Activated CD4-positive, alpha-beta T cell treated with anti-CD3 and anti-CD28 coated beads, Interleukin-2, amount 50 U/mL, for 1 hour (primary cell): Measurements from ENCODE around the gene SPRING1.
"Not testable (repeated sequence)": the region's sequence is repeated elsewhere in the genome, so short reads cannot be mapped to it uniquely, and the experiment has no call there.

Source experiments
- DNase-seq: peaks from one replicate; pipeline ENCODE4 v3.0.0-alpha.2; 2020

Gene SPRING1, protein sequence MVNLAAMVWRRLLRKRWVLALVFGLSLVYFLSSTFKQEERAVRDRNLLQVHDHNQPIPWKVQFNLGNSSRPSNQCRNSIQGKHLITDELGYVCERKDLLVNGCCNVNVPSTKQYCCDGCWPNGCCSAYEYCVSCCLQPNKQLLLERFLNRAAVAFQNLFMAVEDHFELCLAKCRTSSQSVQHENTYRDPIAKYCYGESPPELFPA

DNA sequence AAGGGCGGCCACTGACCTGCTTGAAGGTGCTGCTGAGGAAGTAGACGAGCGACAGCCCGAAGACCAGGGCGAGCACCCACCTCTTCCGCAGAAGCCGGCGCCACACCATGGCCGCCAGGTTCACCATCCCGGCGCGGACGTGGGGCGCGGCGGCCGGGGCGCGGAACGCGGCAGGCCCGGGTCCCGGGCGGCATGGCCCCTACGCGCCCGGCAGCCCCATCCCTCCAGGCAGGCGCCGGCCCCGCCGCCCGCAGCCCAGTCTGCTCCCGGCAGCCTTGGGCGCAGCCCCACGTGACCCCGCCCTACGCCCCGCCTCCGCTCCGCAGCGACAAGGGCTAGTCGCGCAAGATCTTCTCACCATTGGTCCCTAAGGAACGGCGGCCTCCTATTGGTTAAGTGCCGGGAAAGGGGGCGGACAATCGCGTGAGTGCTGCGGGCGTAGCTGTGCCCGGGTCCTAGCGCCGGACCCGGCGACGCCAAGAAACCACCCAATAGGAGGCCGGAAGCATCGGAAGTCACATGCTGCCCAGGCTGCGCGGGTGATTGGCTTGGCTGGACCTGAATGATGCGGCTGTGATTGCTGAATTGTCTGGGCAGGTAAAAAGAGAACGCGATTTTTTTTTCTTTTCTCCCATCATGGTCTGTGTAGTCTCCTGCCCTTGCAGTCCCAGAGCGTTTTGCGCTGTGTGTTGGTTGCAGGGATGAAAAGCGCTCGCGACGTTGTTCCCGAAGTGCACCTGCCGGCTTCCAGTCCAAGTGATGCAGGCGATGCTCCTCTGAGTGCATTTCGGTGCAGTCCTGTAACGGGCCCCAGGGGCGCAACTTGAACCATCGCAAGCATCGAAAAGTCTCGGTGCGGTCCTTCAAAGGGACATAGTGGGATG is at the start of gene SPRING1, which contains the start of gene RNFT2:
Gene SPRING1 (minus strand): TSS at position 296 of the 884 bp plus-strand sequence. CDS start 169 bp downstream, at position 127.
Gene RNFT2 (plus strand): TSS at position 542 of the 884 bp plus-strand sequence. CDS start 2,183 bp downstream, outside the sequence.
- peak; percentile 99 for DNase-seq

DNA sequence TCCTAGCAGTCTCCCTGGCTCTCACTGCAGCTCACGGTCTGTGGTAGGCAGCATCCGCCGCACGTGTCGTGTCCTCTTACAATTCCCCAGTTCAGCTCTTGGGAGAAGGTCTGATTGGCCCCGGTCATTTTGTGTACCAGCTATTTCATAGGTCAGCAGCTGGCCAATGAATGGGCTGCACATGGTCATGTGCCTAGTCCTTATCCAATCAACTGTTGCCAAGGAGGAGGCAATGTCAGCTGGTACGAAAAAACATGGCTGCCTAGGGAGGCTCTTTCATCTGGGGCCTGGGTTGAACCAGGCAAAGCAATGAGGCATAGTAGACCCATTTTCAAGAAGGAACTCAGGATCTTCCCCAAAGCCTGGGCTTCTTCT is 46.4 kb upstream of the SPRING1 start:
- no peak for DNase-seq

DNA sequence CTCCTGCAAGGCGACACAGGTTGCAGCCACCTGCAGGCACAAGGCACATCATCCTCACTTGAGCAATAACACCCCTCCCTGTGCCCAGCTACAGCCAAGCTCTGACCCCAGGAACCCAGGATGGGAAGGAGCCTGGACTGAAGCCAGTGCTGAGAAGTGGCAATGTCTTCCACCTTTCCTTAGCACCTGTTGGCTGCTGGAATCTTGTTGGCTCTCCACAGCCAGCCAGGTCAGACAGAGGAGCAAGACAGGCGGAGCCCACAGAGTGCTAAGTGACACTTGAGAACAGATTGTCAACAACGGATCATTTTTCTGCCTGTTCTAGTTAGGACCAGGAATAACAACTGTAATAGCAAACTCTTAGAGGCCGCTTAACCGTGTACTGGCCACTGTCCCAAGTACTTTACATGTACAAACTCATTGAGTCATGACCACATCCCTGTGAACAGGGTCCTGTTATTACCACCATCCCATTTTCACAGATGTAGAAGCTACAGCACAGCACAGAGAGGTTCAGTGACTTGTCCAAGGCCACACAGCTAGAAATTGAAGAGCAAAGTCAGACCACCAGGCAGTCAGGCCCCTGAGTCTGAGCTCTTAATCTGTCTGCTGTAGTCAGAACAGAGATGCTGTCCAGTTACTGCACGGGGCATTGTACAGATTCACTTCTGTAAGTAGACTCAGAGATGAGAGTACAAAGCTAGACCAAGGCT is 45.8 kb upstream of the SPRING1 start:
- no peak for DNase-seq

DNA sequence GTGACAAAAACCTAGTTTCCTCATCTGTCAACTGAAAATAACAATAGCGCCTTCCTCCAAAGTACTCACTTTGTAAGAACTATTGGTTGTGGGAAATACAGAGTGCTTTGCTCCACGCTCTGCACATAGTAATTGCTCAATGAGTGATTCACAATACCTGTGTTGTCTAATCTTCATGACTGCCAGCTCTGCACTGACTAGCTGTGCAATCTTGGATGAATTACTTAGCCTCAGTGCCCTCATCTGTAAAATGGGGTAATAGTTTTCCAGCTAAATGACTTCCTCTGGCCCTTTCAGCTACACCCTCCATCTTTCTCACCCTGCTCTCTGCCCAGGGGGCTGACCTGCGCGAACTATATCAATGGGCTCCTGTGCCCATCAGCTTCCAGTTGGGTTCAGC is 43.1 kb upstream of the SPRING1 start:
- DNase-seq, result no peak

DNA sequence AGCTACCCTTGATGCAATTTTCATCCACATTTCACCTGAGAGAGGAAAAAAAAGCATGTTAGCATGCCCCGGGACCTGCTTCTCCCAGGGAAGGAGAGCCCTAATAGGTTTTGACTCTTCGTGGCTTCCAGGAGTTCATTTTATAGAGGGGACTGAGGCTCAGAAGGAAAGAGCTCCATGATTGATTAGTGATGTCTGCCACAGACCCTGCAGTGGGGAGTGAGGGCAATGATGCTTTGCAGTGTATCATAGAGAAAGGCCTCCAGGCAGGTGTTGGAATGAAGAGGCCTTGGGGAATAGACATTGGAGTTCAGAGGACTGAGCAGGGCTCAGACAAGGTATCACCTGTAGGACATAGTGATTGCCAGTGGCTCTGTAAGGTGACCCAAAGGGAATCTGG is 41.7 kb upstream of the SPRING1 start:
- DNase-seq, result no peak

DNA sequence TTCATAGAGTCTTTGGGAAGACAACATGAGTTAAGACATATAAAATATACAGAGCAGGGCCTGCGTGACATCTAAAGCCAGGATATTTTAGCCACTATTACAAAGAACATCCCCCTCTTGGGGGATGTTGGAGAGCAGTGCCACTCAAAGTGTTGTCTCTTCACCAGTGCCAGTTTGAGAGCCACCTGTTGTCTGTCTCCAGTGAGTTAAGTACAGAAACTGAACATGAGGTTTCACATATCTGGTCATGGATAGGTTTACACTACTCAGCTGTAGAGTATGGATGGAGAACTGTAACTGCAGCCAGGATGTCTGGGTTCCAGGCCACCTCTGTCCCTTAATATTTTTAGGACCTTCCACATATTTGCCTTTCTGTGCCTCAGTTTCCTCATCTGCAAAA is 39.4 kb upstream of the SPRING1 start:
- no peak for DNase-seq

DNA sequence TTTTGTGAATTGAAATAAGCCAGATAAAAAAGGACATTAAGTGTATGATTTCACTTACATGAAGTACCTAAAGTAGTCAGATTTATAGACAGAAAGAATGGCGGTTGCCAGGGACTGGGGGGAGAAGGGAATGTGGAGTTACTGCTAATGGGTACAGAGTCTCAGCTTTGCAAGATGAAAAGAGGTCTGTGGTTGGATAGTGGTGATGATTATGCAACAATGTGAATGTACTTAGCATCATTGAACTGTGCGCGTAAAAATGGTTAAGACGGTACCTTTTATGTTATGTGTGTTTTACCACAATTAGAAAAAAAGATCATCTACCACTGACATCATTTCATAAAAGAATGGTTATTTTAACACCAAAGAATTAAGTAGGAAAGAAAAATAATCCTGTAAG is 36.2 kb upstream of the SPRING1 start:
- no peak for DNase-seq

DNA sequence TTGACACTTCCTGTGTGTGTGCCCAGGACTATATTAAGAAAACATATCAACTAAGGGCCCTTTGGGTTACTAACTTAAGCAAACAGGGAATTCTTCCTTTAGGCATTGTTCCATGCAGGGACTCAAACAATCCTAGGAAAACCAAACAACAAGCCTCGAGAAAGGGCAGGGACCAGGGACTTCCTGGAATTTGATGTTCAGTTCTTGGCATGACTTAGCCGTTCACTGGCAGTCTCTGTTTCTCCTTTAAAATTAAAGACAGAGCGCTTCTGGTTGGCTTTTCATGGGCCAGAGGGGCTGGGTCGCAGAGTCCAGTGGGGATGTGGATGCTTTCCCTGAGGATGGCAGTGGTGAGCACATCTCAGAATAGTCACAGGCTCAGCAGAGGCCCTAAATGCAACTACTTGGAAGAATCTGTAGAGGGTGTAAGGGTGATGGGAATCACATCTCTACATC is 35.4 kb upstream of the SPRING1 start:
- no peak for DNase-seq

DNA sequence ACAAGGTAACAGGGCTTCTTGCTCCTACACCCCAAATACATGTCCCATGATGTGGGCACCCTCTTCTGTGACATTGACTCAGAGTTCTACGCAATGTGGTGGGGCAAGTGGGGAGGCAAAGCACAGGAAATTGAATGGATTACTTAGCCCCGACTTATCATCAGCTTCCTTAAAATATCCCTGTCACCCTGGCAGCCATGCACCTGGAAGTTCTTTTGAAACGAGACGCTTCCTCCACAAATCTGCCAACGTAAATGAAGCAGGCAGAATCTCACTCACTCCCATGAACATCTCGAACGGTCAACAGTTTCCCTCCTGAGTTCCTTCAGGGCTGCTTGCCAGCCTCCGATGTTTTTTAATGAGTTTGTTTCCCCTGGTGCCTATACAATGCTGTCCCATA is 33.8 kb upstream of the SPRING1 start:
- no peak for DNase-seq

DNA sequence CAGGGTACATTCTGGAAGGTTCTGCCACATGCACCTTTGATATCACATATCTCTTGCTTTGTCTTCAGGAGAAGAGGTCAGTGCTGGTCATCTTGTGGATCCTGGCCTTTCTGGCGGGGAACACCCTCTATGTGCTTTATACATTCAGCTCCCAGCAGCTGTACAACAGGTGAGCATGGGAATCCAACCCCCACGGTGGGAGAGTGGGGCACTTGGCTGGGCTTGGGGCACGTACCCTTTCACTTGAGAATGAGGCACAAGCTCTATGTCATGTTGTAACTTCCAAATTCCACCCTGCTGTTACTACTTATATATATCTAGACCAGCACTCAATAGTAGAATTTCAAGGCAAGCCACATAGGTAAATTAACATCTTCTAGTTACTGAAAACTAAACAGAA is 28.9 kb upstream of the SPRING1 start:
- DNase-seq, result no peak

DNA sequence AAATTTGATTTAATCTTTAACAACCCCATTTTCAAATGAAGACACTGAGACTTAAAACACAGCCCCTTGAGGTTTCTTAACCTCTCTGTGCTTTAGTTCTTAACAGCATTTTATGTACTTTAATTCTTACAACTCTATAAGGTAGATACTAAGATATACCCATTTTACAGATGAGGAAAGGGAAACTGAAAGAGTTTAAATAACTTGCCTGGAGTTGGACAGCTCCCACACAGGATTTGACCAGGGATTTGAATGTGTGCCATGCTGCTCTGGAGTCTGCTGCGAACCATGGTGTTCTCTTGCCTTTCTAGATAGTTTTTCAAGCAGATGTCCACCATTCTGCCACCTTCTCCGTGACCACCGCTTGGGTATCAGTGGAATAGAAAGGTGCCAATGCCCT is 28.4 kb upstream of the SPRING1 start:
- DNase-seq, result no peak

DNA sequence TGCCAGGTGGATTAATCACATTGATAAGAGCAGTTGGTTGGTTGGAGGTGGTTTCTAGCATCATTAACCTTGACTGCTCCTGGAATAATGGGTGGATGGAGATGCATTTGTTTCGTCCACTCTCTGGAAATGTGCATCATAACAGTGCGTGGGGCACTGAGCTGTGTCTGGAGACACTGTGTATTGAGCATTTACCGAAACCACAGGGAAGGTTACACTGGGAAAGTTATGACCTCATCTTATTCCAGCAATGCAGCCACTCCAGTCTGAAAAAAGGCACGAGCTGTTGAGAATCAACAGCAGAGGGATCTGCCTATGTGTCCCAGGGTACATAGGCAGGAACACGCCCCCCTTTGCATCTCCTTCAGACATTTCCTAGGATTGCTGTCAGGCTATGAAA is 27.4 kb upstream of the SPRING1 start:
- DNase-seq, result no peak

DNA sequence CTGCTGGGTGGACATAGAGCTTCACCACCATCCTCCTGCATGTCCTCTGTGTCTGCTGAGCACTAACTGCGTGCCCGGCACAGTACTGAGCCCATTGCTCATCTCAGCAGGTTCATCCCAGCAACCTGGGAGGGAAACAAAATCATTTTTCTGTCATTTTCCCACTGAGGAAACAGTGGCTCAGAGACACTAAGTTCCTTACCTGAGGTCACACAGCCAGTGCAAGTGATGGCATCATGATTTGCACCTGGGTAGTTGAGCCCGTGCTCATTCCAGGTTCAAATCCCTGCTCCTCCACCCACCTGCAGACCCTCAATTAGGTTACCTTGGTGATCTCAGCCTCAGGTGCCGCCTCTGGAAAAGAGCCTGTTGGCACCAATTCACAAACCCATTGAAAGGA is 23.6 kb upstream of the SPRING1 start:
- no peak for DNase-seq

DNA sequence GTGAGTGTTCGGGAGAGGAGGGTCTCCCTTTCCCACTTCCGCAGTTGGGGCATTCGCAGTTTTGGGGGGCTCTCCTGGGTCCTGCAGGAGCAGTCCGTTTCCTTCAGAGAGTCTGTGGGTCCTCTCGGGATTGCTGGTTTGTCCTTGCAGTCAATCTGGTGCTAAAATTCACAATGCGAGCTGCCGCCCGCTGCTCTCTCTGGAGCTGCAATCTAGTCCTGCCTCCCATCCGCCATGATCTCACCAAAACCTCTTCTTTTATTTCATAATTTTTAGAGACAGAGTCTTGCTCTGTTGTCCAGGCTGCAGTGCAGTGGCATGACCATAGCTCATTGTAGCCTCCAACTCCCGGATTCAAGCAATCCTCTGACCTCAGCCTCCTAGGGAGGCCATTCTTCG is 22.8 kb upstream of the SPRING1 start:
- no peak for DNase-seq

DNA sequence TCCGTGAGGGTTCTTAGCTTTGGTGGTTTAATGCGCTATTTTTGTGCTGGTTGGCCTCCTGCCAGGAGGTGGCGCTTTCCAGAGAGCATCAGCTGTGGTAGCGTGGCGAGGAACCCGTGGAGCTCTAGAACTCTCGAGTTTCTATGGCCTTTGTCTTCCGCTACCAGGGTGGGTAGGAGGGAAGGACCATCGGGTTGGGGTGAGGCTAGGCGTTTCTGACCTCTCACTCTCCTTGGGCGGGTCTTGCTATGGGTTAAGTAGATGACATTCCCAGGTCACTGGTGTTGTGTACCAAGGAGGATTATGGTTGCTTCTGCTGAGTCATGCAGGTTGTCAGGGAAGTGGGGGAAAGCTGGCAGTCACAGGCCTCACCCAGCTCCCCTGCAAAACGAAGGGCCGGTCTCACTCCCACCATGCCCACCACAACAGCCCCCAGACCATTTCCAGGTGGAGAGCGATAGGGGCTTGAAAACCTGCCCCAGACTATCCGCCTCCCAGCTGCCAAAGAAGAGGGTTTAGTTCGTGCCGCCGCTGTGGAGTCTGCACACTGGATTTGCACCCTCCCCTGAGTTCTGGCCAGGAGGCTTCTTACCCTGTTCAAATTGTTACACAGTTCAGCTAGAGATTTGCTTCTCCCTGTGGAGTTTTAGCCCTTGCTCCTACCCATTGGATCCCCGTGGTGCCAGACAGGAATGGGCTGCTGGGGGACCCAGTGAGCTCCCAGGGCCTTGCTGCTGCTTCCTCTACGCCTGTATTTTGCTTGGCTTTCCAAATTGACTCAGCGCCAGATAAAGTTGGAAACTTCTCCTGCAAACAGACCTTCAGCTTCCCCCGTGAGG is 22.1 kb upstream of the SPRING1 start:
- DNase-seq, result peak; percentile 22

DNA sequence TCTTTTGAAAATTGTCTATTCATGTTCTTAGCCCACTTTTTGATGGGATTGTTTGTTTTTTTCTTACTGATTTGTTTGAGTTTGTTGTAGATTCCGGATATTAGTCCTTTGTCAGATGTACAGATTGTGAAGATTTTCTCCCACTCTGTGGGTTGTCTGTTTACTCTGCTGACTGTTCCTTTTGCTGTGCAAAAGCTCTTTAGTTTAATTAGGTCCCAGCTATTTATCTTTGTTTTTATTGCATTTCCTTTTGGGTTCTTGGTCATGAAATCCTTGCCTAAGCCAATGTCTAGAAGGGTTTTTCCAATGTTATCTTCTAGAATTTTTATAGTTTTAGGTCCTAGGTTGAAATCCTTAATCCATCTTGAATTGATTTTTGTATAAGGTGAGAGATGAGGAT is 16.9 kb upstream of the SPRING1 start:
- DNase-seq, result not testable (repeated sequence)

DNA sequence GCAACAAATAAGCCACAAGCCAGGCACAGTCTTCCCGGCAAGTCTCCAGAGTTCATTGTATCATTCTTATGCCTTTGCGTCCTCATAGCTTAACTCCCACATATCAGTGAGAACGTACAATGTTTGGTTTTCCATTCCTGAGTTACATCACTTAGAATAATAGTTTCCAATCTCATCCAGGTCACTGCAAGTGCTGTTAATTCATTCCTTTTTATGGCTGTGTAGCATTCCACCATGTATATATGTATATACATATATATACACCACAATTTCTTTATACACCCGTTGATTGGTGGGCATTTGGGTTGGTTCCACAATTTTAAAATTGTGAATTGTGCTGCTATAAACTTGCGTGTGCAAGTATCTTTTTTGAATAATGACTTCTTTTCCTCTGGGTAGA is 16.2 kb upstream of the SPRING1 start:
- not testable (repeated sequence) for DNase-seq

DNA sequence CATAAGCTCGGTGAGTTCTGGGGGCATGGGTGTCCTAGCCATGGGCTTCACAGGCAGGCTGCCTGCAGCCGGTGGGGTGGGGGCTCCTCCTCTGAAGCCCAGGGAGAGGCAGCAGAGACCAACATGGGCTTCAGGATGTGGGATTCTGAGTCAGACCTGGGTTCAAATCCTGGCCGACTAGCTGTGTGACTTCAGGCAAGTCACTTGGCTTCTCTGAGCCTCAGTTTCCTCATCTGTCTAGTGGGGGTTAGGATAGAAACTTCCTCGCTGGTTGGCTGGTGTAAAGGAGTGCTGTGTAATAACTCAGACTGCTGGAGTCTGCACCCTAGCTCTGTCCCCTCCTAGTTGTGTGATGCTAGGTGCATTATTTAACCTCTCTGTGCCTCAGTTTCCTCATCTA is 12.4 kb upstream of the SPRING1 start:
- DNase-seq, result no peak

DNA sequence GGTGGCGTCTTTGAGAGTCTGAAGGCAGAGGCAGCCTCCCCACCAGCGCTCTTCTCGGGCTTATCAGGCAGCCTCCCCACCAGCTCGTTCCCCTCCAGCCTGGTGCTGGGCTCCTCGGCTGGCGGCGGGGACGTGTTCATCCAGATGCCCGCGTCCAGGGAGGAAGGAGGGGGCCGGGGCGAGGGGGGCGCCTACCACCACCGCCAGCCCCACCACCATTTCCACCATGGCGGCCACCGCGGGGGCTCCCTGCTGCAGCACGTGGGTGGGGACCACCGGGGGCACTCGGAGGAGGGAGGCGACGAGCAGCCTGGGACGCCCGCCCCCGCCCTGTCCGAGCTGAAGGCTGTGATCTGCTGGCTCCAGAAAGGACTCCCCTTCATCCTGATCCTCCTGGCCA is 12.0 kb upstream of the SPRING1 start:
- DNase-seq, result no peak

DNA sequence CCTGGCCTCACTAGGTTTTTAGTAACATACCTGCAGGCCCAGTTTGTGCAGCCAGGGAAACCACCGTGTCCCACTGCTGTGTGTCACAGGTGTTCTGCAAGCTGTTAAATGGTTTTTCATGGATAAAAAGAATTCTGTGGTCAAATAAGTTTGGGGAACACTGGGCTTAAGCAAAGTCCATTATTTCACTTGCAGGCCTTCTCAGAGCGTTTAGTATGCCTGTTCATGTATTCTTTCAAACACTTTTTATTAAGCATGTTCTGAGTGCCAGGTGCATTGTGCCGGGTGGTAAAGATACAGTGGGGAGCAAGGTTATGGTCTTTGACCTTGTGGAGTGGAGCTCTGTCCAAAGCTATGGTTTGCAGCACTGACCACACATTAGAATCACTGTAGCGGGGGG is 7.7 kb upstream of the SPRING1 start:
- DNase-seq, result no peak

DNA sequence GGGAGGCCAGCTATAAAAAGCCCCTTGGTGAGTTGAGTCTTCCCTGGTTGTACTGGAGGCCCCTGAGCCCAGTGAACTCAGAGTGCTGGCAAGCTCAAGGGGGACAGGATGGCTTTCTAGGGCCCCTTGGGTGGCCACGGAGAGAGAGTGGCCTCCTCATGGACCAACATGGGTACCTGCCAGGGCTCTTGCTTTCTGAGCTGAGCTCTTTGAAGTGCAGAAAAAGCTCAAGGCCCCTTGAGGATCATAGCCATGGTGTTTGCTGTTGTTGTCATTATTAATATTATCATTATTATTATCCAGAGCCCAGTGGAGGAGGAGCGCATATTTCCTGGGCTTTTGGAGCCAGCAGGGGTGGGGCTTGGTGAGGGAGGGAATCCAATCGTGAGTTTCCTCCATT is 6.9 kb upstream of the SPRING1 start:
- no peak for DNase-seq

DNA sequence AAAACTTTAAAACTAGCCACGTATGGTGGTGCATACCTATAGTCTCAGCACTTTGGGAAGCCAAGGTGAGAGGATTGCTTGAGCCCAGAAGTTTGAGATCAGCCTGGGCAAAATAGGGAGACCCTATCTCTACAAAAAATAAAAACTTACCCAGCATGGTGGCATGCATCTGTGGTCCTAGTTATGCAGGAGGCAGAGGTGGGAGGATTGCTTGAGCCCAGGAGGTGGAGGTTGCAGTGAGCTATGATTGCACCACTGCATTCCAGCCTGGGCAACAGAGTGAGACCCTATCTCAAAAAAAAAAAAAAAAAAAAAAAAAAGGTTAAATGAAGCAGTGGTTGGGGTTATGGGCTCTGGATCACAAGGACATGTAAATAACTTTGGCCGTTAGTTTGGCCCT is 4.9 kb upstream of the SPRING1 start:
- not testable (repeated sequence) for DNase-seq

DNA sequence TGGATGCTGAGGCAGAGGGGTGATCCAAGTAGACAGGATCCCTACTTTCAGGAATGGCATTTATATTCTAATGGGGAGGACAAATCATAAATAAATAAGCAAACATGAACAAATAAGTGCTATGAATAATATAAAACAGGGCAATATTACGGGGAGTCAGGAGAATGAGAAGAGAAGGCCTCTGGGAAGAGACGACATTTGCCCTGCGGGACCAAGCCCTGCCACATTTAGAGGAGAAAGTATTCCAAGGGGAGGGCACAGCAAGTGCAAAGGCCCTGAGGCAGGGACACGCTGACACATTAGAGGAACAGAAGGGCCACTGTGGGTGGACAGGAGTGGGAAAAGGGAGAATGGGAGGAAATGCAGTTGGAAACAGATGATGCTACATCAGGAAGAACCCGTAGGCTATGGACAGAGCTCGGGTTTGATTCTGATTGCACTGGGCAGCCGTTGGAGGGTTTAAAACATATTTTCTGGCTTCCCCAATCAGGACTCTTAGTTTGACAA is 1.6 kb upstream of the SPRING1 start:
- no peak for DNase-seq
